MM.1S (cell line): Measurements from ENCODE around the gene ITPRID1.

Experiments
- DNase-seq: peaks from one replicate; pipeline ENCODE4 v3.0.0-alpha.2; 2015
- H2AFZ ChIP-seq: fragments of 300-600 bp; sonication (generic); 2 replicates; pipeline ENCODE4 v1.6.0; 2016; ENCODE audit warnings: antibody characterized with exemption, low read length
- H3F3A ChIP-seq: fragments of 300-600 bp; sonication (generic); 2 replicates; pipeline ENCODE4 v1.6.1; 2016; ENCODE audit warnings: mild to moderate bottlenecking, antibody characterized with exemption, low read length, moderate library complexity, mixed read lengths; ENCODE audit not compliant: insufficient read depth
- H3K27ac ChIP-seq: fragments of 300-600 bp; sonication (generic); 2 replicates; pipeline ENCODE4 v1.5.1; 2016; ENCODE audit warnings: mild to moderate bottlenecking, low read length
- H3K27me3 ChIP-seq: fragments of 300-600 bp; sonication (generic); replicated peaks from 2 replicates; pipeline ENCODE4 v1.6.0; 2016; ENCODE audit warnings: low read length; ENCODE audit not compliant: insufficient read depth
- H3K36me3 ChIP-seq: fragments of 300-600 bp; sonication (generic); replicated peaks from 2 replicates; pipeline ENCODE4 v1.6.1; 2016; ENCODE audit warnings: mild to moderate bottlenecking, low read length, mixed read lengths; ENCODE audit not compliant: insufficient read depth
- H3K4me1 ChIP-seq: fragments of 300-600 bp; sonication (generic); 2 replicates; pipeline ENCODE4 v1.6.1; 2016; ENCODE audit warnings: low read length, mixed read lengths
- H3K4me2 ChIP-seq: fragments of 300-600 bp; sonication (generic); 2 replicates; pipeline ENCODE4 v1.6.0; 2016; ENCODE audit warnings: low read depth, low read length
- H3K4me3 ChIP-seq: fragments of 300-600 bp; sonication (generic); 2 replicates; pipeline ENCODE4 v1.5.1; 2016; ENCODE audit warnings: low read length, mixed read lengths
- H3K79me2 ChIP-seq: fragments of 300-600 bp; sonication (generic); 2 replicates; pipeline ENCODE4 v1.6.1; 2016; ENCODE audit warnings: mixed run types, low read length, mixed read lengths
- H3K9ac ChIP-seq: fragments of 300-600 bp; sonication (generic); 2 replicates; pipeline ENCODE4 v1.6.1; 2016; ENCODE audit warnings: low read length, mixed read lengths
- H3K9me2 ChIP-seq: fragments of 300-600 bp; sonication (generic); replicated peaks from 2 replicates; pipeline ENCODE4 v1.6.1; 2016; ENCODE audit warnings: mild to moderate bottlenecking, low read length, mixed read lengths; ENCODE audit not compliant: insufficient read depth
- H3K9me3 ChIP-seq: fragments of 300-600 bp; sonication (generic); replicated peaks from 2 replicates; pipeline ENCODE4 v1.6.1; 2016; ENCODE audit warnings: mild to moderate bottlenecking, low read length, mixed read lengths; ENCODE audit not compliant: insufficient read depth
- H4K20me1 ChIP-seq: fragments of 300-600 bp; sonication (generic); 2 replicates; pipeline ENCODE4 v1.6.1; 2016; ENCODE audit warnings: mild to moderate bottlenecking, low read length, moderate library complexity, mixed read lengths; ENCODE audit not compliant: insufficient read depth
- EZH2 ChIP-seq: fragments of 300-600 bp; sonication (generic); optimal IDR thresholded peaks from 2 replicates; pipeline ENCODE3; 2017; ENCODE audit warnings: low read depth, mild to moderate bottlenecking, antibody characterized with exemption, low read length, mixed read lengths
- EZH2phosphoT487 ChIP-seq: fragments of 300-600 bp; sonication (generic); IDR thresholded peaks from 2 replicates; pipeline ENCODE4 v1.6.1; 2018; ENCODE audit warnings: antibody characterized with exemption, low read length
- TF ChIP-seq, protein P1 (sequence below): fragments of 300-600 bp; sonication (generic); IDR thresholded peaks from 2 replicates; pipeline ENCODE4 v1.5.1; 2016; ENCODE audit warnings: antibody characterized with exemption, low read length, mixed read lengths

Gene ITPRID1

DNA sequence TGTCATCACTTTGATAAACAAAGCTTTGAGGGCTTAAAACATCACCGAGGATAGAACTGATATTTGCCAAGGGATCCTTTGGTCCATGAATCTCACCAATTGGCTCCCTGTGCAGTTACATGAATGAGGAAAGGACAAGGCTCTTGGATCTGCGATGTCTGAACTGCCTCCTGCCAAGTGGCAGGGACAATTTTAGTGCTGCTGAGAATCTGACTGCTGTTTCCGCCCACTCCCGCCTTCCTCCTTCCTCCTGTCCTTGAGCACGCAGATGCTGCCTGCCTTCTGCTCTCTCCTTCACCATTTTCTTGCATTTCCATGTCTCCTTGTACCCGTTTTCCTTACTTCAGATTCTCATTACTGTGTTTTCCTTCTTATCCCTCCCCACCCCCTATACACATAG lies 26.8 kb upstream of the ITPRID1 start:
- Histone ChIP-seq H3K4me1 (no peaks in the 10 kb centered on the region), H3F3A (no peaks in the 10 kb centered on the region), H3K4me2 (no peak overlapping the region), H3K79me2 (no peaks in the 10 kb centered on the region), H2AFZ (no peak overlapping the region), H3K9me2 (no peaks in the 10 kb centered on the region), H3K27me3 (no peaks in the 10 kb centered on the region), H4K20me1 (no peaks in the 10 kb centered on the region), H3K27ac (no peak overlapping the region), H3K9ac (no peak overlapping the region), H3K4me3 (no peak overlapping the region), H3K9me3 (no peaks in the 10 kb centered on the region), H3K36me3 (no peaks in the 10 kb centered on the region)
- TF ChIP-seq, protein P1, sequence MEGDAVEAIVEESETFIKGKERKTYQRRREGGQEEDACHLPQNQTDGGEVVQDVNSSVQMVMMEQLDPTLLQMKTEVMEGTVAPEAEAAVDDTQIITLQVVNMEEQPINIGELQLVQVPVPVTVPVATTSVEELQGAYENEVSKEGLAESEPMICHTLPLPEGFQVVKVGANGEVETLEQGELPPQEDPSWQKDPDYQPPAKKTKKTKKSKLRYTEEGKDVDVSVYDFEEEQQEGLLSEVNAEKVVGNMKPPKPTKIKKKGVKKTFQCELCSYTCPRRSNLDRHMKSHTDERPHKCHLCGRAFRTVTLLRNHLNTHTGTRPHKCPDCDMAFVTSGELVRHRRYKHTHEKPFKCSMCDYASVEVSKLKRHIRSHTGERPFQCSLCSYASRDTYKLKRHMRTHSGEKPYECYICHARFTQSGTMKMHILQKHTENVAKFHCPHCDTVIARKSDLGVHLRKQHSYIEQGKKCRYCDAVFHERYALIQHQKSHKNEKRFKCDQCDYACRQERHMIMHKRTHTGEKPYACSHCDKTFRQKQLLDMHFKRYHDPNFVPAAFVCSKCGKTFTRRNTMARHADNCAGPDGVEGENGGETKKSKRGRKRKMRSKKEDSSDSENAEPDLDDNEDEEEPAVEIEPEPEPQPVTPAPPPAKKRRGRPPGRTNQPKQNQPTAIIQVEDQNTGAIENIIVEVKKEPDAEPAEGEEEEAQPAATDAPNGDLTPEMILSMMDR = no peak
- TF ChIP-seq EZH2 = no peak
- no peak for TF ChIP-seq EZH2phosphoT487
- DNase-seq = no peak

DNA sequence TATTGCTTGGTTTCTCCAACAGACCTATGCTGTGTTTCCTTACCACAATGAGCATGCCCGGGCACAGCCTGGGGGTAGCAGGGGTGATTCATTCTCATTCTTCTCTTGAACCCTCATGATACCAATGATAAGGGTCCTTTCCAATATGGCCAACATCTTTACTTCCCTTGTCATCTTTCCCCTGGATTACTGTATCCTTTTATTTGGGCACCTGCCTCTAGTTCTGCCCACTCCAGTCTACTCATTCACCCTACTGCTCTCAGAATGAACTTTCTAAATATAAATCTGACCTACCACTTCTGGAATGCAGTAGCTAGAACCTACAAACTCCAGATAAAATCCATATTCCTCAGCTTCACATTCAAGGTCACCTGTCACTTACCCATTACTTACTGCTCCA lies 26.4 kb upstream of the ITPRID1 start:
- H3K4me3 ChIP-seq = no peak overlapping the region
- H4K20me1 ChIP-seq = no peaks in the 10 kb centered on the region
- no peaks in the 10 kb centered on the region for H3K36me3 ChIP-seq
- no peaks in the 10 kb centered on the region for H3K27me3 ChIP-seq
- no peaks in the 10 kb centered on the region for H3K4me1 ChIP-seq
- H3F3A ChIP-seq = no peaks in the 10 kb centered on the region
- TF ChIP-seq EZH2 = no peak
- TF ChIP-seq, protein P1 = no peak
- no peak for TF ChIP-seq EZH2phosphoT487
- no peak for DNase-seq
- no peaks in the 10 kb centered on the region for H3K9me2 ChIP-seq
- H3K4me2 ChIP-seq = no peak overlapping the region
- no peaks in the 10 kb centered on the region for H3K79me2 ChIP-seq
- H3K9ac ChIP-seq = no peak overlapping the region
- H3K9me3 ChIP-seq = no peaks in the 10 kb centered on the region
- H3K27ac ChIP-seq = no peak overlapping the region
- H2AFZ ChIP-seq = no peak overlapping the region

DNA sequence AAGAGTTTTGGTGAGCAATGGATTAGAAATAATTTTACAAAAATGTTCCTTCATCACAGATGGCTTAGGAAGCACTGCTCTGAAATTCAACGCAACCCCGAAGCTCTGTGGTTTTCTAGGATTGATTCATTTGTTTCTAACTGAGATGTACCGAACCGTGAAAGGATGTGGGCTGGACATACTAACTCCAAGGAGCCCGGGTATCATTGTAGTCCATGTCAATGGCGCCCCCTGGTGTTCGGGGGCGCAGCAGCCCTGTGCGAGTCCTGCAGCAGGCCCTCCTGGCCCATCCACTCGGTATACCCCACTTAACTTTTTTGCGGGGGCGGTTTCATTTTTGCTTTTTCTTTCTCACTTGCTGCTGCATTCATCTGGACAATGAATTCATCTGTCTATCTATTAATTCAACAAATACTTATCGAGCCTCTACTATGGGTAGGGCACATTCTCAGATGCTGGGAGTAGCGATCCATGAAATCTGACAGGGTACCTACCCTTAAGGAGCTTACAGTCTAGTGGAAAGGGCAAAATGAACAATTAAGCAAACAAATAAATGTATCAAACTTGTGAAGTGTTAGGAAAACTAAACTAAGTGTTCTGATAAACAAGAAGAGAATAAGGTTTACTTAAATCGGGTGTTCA lies 25.2 kb upstream of the ITPRID1 start:
- Histone ChIP-seq H3K27ac (no peak overlapping the region), H3K4me2 (no peak overlapping the region), H2AFZ (no peak overlapping the region), H3K79me2 (no peaks in the 10 kb centered on the region), H3K9me2 (no peaks in the 10 kb centered on the region), H3K9me3 (no peaks in the 10 kb centered on the region), H3K27me3 (no peaks in the 10 kb centered on the region), H4K20me1 (no peaks in the 10 kb centered on the region), H3K9ac (no peak overlapping the region), H3F3A (no peaks in the 10 kb centered on the region), H3K4me1 (no peaks in the 10 kb centered on the region), H3K36me3 (no peaks in the 10 kb centered on the region), H3K4me3 (no peak overlapping the region)
- no peak for TF ChIP-seq EZH2
- TF ChIP-seq EZH2phosphoT487 = no peak
- TF ChIP-seq, protein P1 = peak; percentile 92
- peak; percentile 67 for DNase-seq
